Measurements from ENCODE around the gene CHN1. TPM values are rescaled to one million over a fixed set of nuclear protein-coding genes. Genes with fewer than 3 reads are reported as not detected.

The CHN1 gene
- total and polyA plus RNA-seq, 7 experiments from 2014 or later: 0.81 to 3.5 (median 1.4) TPM

DNA sequence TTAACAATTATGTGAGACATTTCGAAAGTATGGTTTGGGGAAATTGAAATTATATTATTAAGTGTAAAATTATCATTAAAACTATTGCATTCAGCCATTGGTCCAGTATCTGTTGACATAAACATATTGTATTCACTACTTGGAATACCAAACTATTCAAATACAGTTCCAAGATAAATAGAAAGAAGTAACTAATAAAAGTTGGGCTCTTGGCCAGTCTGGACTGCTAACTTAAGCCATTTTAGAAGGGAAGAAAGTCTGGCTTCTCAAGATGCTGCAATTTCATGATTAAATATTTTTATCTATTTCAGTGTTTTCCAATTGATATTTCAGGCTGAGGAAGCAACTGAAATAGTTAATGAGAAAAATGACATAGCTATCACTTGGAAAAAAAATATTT is 131.1 kb downstream of the CHN1 start:
- no peak overlapping the region for H3K27ac ChIP-seq (ENCODE audit: low read depth, low read length)
- Mint-ChIP-seq H3K36me3 (peaks cover 0 to 3% (median 0%) of the 10 kb centered on the region in 5 donors), H3K4me1 (no peaks in the 10 kb centered on the region), H3K27me3 (peaks cover 0 to 4% (median 0%) of the 10 kb centered on the region in 5 donors), H3K4me3 (no peak overlapping the region), H3K27ac (no peak overlapping the region), H3K9me3 (peaks cover 0 to 2% (median 0%) of the 10 kb centered on the region in 11 donors)
- DNase-seq (no peak), ATAC-seq (no peak)
- H3K4me1 ChIP-seq (ENCODE audit: control insufficient read depth in 2 of 2, insufficient read depth in 2 of 2, low read length in 2 of 2): no peaks in the 10 kb centered on the region
- no peaks in the 10 kb centered on the region for H3K27me3 ChIP-seq (ENCODE audit: control insufficient read depth in 2 of 2, insufficient read depth in 2 of 2, low read length in 2 of 2)
- no peaks in the 10 kb centered on the region for H3K36me3 ChIP-seq (ENCODE audit: control insufficient read depth in 2 of 3, insufficient read depth in 3 of 3, low read length in 3 of 3)
- H3K4me3 ChIP-seq (ENCODE audit: low read length): no peak overlapping the region
- no peaks in the 10 kb centered on the region for H3K9me3 ChIP-seq (ENCODE audit: control insufficient read depth in 2 of 3, low read length in 3 of 3)
- POLR2A ChIA-PET: no interaction called here
- CTCF ChIA-PET: no interaction called here
- intact Hi-C loops (cut with micrococcal nuclease): no loop called here

DNA sequence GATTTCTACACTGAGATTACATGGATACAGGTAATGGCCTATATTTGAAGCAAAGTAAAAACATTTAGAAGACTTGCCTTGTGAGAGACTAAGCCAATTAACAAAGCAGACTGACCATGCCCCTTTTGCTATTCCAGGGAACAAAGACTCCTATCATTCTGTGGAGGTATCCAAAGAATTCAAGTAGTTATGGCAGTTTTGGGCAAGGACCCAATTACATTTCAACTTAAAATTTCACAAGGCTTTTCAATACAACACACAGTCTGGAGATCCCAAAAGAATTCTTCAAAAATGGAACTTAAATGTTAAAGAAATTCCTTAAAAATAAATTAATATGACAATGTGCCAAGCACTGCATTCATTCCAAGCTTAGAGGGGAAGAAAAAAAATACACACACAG is 131.7 kb downstream of the CHN1 start:
- DNase-seq (no peak), ATAC-seq (no peak)
- Mint-ChIP-seq H3K9me3 (peaks cover 0 to 2% (median 0%) of the 10 kb centered on the region in 11 donors), H3K27me3 (peaks cover 0 to 4% (median 0%) of the 10 kb centered on the region in 5 donors), H3K27ac (no peak overlapping the region), H3K4me1 (no peaks in the 10 kb centered on the region), H3K4me3 (no peak overlapping the region), H3K36me3 (peaks cover 0 to 3% (median 0%) of the 10 kb centered on the region in 5 donors)
- ChIA-PET POLR2A (no interaction called here), CTCF (no interaction called here)
- no peaks in the 10 kb centered on the region for H3K9me3 ChIP-seq (ENCODE audit: control insufficient read depth in 2 of 3, low read length in 3 of 3)
- H3K4me3 ChIP-seq (ENCODE audit: low read length): no peak overlapping the region
- H3K4me1 ChIP-seq (ENCODE audit: control insufficient read depth in 2 of 2, insufficient read depth in 2 of 2, low read length in 2 of 2): no peaks in the 10 kb centered on the region
- no peak overlapping the region for H3K27ac ChIP-seq (ENCODE audit: low read depth, low read length)
- H3K36me3 ChIP-seq (ENCODE audit: control insufficient read depth in 2 of 3, insufficient read depth in 3 of 3, low read length in 3 of 3): no peaks in the 10 kb centered on the region
- no peaks in the 10 kb centered on the region for H3K27me3 ChIP-seq (ENCODE audit: control insufficient read depth in 2 of 2, insufficient read depth in 2 of 2, low read length in 2 of 2)
- intact Hi-C loops (cut with micrococcal nuclease): no loop called here

DNA sequence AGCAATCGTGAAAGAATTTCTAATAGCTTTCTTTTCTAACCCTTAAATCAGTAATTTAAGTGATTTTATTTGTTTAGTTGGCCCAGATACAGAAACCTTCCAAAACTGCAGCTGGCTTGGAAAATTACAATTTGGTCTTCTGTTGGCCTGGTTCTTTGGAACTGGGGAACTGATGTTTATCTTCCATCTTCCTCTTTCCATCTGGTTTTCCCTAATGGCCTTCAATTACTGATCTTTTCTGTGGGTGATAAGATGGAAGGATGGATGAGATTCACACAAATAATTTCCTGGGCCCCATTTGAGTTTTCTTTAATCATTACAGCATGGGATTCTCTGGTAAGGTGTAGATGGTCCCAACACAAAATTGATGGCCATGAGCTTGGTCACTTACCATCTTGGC is 134.4 kb downstream of the CHN1 start:
- Histone ChIP-seq H3K36me3 (ENCODE audit: control insufficient read depth in 2 of 3, insufficient read depth in 3 of 3, low read length in 3 of 3) (no peaks in the 10 kb centered on the region), H3K4me1 (ENCODE audit: control insufficient read depth in 2 of 2, insufficient read depth in 2 of 2, low read length in 2 of 2) (no peaks in the 10 kb centered on the region), H3K9me3 (ENCODE audit: control insufficient read depth in 2 of 3, low read length in 3 of 3) (no peaks in the 10 kb centered on the region), H3K27me3 (ENCODE audit: control insufficient read depth in 2 of 2, insufficient read depth in 2 of 2, low read length in 2 of 2) (peaks cover 0 to 3% of the 10 kb centered on the region in 2 donors), H3K4me3 (ENCODE audit: low read length) (no peak overlapping the region), H3K27ac (ENCODE audit: low read depth, low read length) (no peak overlapping the region)
- no peaks in the 10 kb centered on the region for H3K4me1 Mint-ChIP-seq
- H3K27ac Mint-ChIP-seq: no peak overlapping the region
- DNase-seq (no peak), ATAC-seq (no peak)
- peaks cover 0 to 6% (median 0%) of the 10 kb centered on the region in 5 donors for H3K27me3 Mint-ChIP-seq
- H3K36me3 Mint-ChIP-seq: no peaks in the 10 kb centered on the region
- POLR2A ChIA-PET: no interaction called here
- peaks cover 0 to 2% (median 0%) of the 10 kb centered on the region in 11 donors for H3K9me3 Mint-ChIP-seq
- intact Hi-C loops (cut with micrococcal nuclease): no loop called here
- CTCF ChIA-PET: no interaction called here
- H3K4me3 Mint-ChIP-seq: no peak overlapping the region

DNA sequence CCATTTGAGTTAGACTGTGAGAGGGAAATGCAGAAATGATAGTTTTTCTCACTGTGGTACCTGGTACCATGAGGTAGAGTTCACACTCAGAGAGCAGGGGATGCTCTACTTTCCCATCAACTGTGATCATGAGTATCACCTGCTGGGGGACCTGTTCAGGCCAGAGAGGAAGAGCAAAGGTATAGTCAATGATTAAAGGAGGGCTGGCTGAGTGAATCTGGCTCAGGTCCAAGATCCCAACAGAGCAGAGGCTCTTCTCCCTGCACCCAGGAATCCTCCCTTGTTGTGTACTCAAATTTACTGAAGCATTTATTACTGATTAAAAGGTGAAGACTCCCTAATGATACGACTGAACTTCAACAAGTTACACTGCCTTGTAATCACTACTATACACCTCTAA is 136.3 kb downstream of the CHN1 start:
- H3K27ac Mint-ChIP-seq: no peak overlapping the region
- H3K4me1 ChIP-seq (ENCODE audit: control insufficient read depth in 2 of 2, insufficient read depth in 2 of 2, low read length in 2 of 2): no peaks in the 10 kb centered on the region
- H3K36me3 ChIP-seq (ENCODE audit: control insufficient read depth in 2 of 3, insufficient read depth in 3 of 3, low read length in 3 of 3): no peaks in the 10 kb centered on the region
- peaks cover 0 to 2% (median 0%) of the 10 kb centered on the region in 11 donors for H3K9me3 Mint-ChIP-seq
- no peak overlapping the region for H3K27ac ChIP-seq (ENCODE audit: low read depth, low read length)
- intact Hi-C loops (cut with micrococcal nuclease): no loop called here
- H3K4me3 Mint-ChIP-seq: no peak overlapping the region
- DNase-seq: no peak
- no peaks in the 10 kb centered on the region for H3K36me3 Mint-ChIP-seq
- ChIA-PET POLR2A (no interaction called here), CTCF (no interaction called here)
- no peak for ATAC-seq
- H3K9me3 ChIP-seq (ENCODE audit: control insufficient read depth in 2 of 3, low read length in 3 of 3): no peaks in the 10 kb centered on the region
- peaks cover 0 to 3% of the 10 kb centered on the region in 2 donors for H3K27me3 ChIP-seq (ENCODE audit: control insufficient read depth in 2 of 2, insufficient read depth in 2 of 2, low read length in 2 of 2)
- no peak overlapping the region for H3K4me3 ChIP-seq (ENCODE audit: low read length)
- no peaks in the 10 kb centered on the region for H3K4me1 Mint-ChIP-seq
- H3K27me3 Mint-ChIP-seq: peaks cover 0 to 8% (median 4%) of the 10 kb centered on the region in 5 donors

DNA sequence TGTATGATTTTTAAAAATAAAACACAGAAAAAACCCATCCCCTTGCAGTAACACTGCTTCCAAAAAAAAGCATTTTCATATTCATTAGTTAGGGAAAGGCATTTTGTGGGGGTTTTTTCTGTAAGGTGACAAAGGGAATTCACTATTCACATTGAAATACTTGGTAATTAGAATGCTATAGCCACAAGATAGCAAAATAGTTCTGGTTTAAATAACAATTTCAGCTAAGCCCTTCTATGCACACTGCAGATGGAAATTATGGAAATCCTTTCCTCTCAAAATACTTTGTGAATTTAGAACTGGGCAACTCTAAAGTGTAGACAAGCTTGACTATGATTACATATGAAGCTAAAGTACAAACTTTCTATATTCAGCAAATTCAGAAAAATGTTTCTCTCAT is 138.8 kb downstream of the CHN1 start:
- CTCF ChIA-PET: no interaction called here
- Histone ChIP-seq H3K4me1 (ENCODE audit: control insufficient read depth in 2 of 2, insufficient read depth in 2 of 2, low read length in 2 of 2) (no peaks in the 10 kb centered on the region), H3K4me3 (ENCODE audit: low read length) (no peak overlapping the region), H3K36me3 (ENCODE audit: control insufficient read depth in 2 of 3, insufficient read depth in 3 of 3, low read length in 3 of 3) (no peaks in the 10 kb centered on the region), H3K27ac (ENCODE audit: low read depth, low read length) (no peak overlapping the region), H3K9me3 (ENCODE audit: control insufficient read depth in 2 of 3, low read length in 3 of 3) (no peaks in the 10 kb centered on the region), H3K27me3 (ENCODE audit: control insufficient read depth in 2 of 2, insufficient read depth in 2 of 2, low read length in 2 of 2) (peaks cover 0 to 3% of the 10 kb centered on the region in 2 donors)
- intact Hi-C loops (cut with micrococcal nuclease): no loop called here
- Mint-ChIP-seq H3K4me3 (no peak overlapping the region), H3K4me1 (no peaks in the 10 kb centered on the region), H3K27me3 (peaks cover 0 to 8% (median 4%) of the 10 kb centered on the region in 5 donors), H3K9me3 (no peaks in the 10 kb centered on the region), H3K36me3 (no peaks in the 10 kb centered on the region), H3K27ac (no peak overlapping the region)
- no peak for DNase-seq
- ATAC-seq: no peak
- POLR2A ChIA-PET: no interaction called here

DNA sequence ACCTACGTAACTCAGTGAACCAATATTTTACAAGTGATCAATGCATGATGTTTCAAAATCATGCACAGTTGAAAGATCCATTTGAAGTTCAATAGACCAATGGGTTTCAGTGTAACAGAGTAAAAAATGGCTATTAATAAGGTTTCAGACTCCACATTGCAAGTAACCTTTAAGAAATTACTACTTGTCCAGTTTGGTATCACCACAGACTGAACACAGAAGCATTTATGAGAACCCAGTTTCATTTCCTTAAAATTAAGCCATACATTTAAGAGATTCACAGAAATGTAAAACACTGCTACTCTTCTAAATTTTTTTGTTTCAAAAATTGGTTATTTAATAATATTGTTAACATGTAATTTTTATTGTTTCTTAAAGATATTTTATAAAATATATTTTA is 142.0 kb downstream of the CHN1 start:
- no peak for ATAC-seq
- CTCF ChIA-PET: no interaction called here
- H3K27ac ChIP-seq (ENCODE audit: low read depth, low read length): no peak overlapping the region
- no peaks in the 10 kb centered on the region for H3K9me3 ChIP-seq (ENCODE audit: control insufficient read depth in 2 of 3, low read length in 3 of 3)
- Mint-ChIP-seq H3K36me3 (no peaks in the 10 kb centered on the region), H3K4me3 (no peak overlapping the region), H3K4me1 (no peaks in the 10 kb centered on the region), H3K9me3 (no peaks in the 10 kb centered on the region), H3K27me3 (peaks cover 0 to 8% (median 4%) of the 10 kb centered on the region in 5 donors), H3K27ac (no peak overlapping the region)
- intact Hi-C loops (cut with micrococcal nuclease): no loop called here
- no peak overlapping the region for H3K4me3 ChIP-seq (ENCODE audit: low read length)
- H3K27me3 ChIP-seq (ENCODE audit: control insufficient read depth in 2 of 2, insufficient read depth in 2 of 2, low read length in 2 of 2): peaks cover 0 to 3% of the 10 kb centered on the region in 2 donors
- no peaks in the 10 kb centered on the region for H3K36me3 ChIP-seq (ENCODE audit: control insufficient read depth in 2 of 3, insufficient read depth in 3 of 3, low read length in 3 of 3)
- no peaks in the 10 kb centered on the region for H3K4me1 ChIP-seq (ENCODE audit: control insufficient read depth in 2 of 2, insufficient read depth in 2 of 2, low read length in 2 of 2)
- DNase-seq: no peak
- POLR2A ChIA-PET: no interaction called here

DNA sequence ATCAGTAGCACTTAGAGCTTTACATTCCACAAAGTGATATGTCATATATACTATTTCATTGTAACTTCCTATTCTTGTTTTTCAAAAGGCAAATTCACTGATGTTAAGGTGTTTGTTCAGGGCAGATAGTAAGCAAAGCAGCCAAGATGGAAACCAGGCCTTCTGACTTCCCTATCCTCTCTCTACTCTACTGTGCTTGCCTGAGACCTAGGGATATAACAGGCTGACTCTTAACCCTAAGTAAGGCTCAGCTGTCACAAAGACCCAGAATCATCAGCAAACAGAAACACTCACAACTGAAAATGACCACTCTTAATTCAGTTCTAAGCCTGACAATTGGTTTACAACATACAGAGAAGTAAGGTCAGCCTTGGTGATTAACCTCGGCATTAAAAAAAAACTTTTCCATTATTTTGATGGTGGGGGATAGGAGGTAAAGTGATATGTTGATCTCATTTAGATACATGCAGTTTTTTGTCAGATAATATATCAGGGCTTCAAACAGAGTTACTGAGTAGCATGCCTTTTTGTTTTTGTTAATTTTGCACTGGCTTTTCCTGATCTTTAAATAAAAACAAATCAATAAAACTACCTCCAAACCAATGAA is 145.5 kb downstream of the CHN1 start:
- Histone ChIP-seq H3K4me3 (ENCODE audit: low read length) (no peak overlapping the region), H3K27me3 (ENCODE audit: control insufficient read depth in 2 of 2, insufficient read depth in 2 of 2, low read length in 2 of 2) (no peaks in the 10 kb centered on the region), H3K9me3 (ENCODE audit: control insufficient read depth in 2 of 3, low read length in 3 of 3) (no peaks in the 10 kb centered on the region), H3K36me3 (ENCODE audit: control insufficient read depth in 2 of 3, insufficient read depth in 3 of 3, low read length in 3 of 3) (no peaks in the 10 kb centered on the region), H3K27ac (ENCODE audit: low read depth, low read length) (no peak overlapping the region), H3K4me1 (ENCODE audit: control insufficient read depth in 2 of 2, insufficient read depth in 2 of 2, low read length in 2 of 2) (no peaks in the 10 kb centered on the region)
- ChIA-PET CTCF (no interaction called here), POLR2A (no interaction called here)
- Mint-ChIP-seq H3K4me3 (no peak overlapping the region), H3K4me1 (no peaks in the 10 kb centered on the region), H3K27ac (peak overlapping the region in 1 of 9 donors; percentile 14), H3K36me3 (no peaks in the 10 kb centered on the region), H3K27me3 (no peaks in the 10 kb centered on the region), H3K9me3 (no peaks in the 10 kb centered on the region)
- intact Hi-C loops (cut with micrococcal nuclease): no loop called here
- DNase-seq (no peak), ATAC-seq (no peak)

Measured in naive thymus-derived CD4-positive, alpha-beta T cell (primary cell).